ENCODE measurements around the gene SLC25A30. TPM values are rescaled to one million over a fixed set of nuclear protein-coding genes. Genes with fewer than 3 reads are reported as not detected.

Gene SLC25A30
- 1.9 and 3.1 TPM in 2 replicates for total RNA-seq (2014; rRNA removed; shearing (Covaris generic))

DNA sequence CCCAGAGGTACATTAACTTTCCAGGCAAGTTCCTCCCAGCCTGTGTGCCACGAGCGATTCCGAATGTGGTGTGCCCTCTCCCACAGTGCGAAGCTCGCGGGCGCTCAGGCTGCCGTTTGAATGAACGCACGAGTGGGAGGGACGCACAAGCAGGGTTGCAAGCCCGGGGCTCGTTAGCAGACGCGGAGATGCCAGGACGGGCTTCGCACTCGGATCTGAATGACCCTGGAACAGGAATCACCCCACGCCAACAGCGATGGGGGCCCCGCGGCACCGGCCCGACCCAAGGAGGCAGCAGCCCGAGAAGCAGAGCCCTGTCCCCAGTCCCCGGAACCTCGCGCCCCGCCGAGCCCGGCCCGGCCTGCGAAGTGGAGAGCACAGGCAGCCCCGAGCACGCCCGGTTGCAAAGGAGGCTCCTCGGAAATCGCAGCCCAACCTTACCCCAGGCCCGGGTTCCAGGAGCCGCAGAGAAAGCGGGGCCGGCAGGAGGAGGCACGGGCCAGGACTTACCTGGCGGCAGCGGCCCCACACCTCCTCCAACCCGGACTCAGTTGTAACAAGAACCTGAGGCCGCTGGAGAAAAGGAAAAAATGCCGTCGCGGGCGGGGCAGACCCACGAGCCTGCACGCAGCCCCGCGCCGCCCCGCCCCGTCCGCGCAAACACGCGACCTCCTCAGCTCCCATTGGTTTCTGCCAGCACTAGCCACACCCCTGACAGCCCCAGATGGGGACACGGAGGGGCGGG lies at the start of gene SLC25A30:
SLC25A30 (minus strand) TSS at position 584 of the 745 bp plus-strand sequence. CDS start 6,948 bp downstream, outside the sequence.
- peak; percentile 91 for DNase-seq (ENCODE audit: low read depth)

- no peak for DNase-seq (ENCODE audit: low read depth)
Observed at GRCh38 chr13:45466359-45466758, 48.2 kb upstream of the SLC25A30 start.

DNA sequence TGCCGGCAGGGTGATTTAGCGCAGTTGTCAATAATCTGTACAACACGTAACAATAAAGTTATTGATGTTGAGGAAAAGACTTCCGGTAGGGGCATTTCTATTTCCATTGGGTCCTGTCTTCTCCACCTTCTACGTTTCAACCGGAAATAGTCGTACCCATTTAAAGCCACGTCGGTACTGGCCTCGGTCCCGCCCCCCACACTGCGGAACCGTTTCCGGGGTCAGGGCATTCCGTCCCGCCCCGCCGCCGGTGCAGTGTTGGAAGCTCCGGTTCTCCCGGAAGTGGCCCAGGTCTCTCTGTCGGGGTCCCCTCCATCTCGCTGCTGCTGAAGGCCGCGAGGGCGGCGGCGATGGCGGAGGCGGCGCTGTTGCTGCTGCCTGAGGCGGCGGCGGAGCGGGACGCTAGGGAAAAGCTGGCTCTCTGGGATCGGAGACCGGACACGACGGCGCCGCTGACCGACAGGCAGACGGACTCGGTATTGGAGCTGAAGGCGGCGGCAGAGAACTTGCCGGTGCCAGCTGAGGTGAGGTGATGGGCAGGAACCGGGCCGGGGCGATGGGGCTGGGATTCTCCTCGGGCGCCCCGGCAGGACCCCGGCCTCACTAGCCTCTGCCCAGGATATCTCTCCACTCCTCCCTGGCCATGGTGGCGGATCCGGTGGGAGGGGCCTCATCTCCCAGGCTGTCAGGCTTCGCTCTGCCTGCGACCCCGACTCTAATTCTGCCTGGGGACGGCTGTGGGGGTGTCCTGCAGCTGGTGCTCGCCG lies 46.7 kb upstream of the SLC25A30 start, which contains the start of gene COG3:
COG3 (plus strand) TSS at position 253 of the 767 bp plus-strand sequence; CDS start at position 351, 98 bp downstream.
- peak; percentile 93 for DNase-seq (ENCODE audit: low read depth)

- no peak for DNase-seq (ENCODE audit: low read depth)
Observed at GRCh38 chr13:45464141-45464686, 46.0 kb upstream of the SLC25A30 start.

- DNase-seq (ENCODE audit: low read depth) = peak; percentile 7
Observed at GRCh38 chr13:45456196-45456972, 38.2 kb upstream of the SLC25A30 start.

DNA sequence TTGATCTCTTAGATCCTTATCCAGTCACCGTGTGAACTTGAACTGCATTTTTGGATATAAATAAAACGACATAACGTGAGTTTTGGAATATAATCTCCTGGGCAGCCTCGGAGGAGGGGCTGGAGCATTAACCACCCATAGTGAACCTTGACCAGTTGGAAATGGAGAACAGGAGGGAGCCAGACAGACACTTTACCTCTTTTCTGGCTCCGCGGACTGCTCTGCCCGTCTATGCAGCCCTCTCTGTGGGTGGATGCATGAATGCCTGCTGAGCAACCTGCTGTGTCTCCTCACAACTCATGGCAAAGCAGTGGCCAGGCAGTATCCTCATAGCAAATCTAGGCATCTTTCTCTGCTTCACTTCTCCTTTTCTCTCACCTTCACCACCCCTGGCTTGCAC lies 36.0 kb upstream of the SLC25A30 start:
- DNase-seq (ENCODE audit: low read depth) = no peak

- no peak for DNase-seq (ENCODE audit: low read depth)
Observed at GRCh38 chr13:45451282-45451681, 33.1 kb upstream of the SLC25A30 start.

DNA sequence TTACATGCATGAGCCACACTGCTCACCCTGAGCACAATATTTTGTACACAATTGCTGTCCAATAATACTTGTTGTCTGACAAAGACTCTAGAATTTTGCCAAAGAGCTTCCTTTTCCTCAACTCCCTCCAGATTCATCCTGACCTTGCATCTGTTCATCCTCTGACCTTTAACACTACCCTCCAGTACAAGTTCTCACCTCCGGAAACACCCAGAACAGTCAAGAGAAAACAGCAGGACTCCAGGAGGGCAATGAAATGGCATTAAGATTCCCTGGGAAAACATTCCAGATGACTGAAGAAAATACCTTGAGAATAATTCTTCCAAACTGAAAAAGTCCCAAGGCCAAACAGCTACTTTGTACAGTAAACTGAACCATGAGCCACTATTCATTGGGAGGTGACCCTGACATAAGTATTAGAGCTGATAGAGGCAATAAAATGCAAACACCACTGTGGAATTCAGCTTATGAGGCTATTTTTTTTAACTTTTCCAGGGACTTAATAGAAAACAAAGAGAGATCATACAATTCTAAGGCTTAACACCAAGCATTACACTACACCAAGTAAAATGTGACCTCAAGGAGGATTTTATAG lies 30.9 kb upstream of the SLC25A30 start:
- DNase-seq (ENCODE audit: low read depth) = no peak

GRCh38 chr13:45447050-45447661 lies 29.0 kb upstream of the SLC25A30 start:
- DNase-seq (ENCODE audit: low read depth) = no peak

- DNase-seq (ENCODE audit: low read depth) = peak; percentile 20
Observed at GRCh38 chr13:45446181-45446580, 28.0 kb upstream of the SLC25A30 start.

- no peak for DNase-seq (ENCODE audit: low read depth)
Observed at GRCh38 chr13:45445053-45445452, 26.9 kb upstream of the SLC25A30 start.

- DNase-seq (ENCODE audit: low read depth) = peak; percentile 13
Observed at GRCh38 chr13:45441633-45442032, 23.5 kb upstream of the SLC25A30 start.

- DNase-seq (ENCODE audit: low read depth) = peak; percentile 20
Observed at GRCh38 chr13:45439781-45440462, 21.7 kb upstream of the SLC25A30 start.

GRCh38 chr13:45439008-45439407 lies 20.8 kb upstream of the SLC25A30 start:
- DNase-seq (ENCODE audit: low read depth) = no peak

DNA sequence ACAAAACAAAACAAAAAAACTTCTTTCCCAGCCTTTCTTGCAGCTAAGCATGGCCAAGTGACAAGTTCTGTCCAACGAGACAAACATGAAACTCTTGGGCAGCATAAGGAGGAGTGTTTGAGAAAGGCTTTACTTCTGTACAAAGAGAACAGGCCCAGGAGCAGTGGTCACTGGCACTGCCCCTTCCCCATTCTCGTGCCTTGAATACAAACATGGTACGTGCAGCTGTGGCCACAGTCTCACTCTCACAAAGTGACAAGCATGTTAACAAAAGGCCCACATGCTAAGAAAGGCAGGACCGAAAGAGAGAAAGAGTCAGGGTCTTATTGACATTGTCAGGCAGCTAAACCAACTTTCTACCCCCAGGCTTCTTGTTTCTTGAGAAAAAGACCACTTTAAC lies 19.8 kb upstream of the SLC25A30 start:
- no peak for DNase-seq (ENCODE audit: low read depth)

- no peak for DNase-seq (ENCODE audit: low read depth)
Observed at GRCh38 chr13:45436953-45437352, 18.8 kb upstream of the SLC25A30 start.

DNA sequence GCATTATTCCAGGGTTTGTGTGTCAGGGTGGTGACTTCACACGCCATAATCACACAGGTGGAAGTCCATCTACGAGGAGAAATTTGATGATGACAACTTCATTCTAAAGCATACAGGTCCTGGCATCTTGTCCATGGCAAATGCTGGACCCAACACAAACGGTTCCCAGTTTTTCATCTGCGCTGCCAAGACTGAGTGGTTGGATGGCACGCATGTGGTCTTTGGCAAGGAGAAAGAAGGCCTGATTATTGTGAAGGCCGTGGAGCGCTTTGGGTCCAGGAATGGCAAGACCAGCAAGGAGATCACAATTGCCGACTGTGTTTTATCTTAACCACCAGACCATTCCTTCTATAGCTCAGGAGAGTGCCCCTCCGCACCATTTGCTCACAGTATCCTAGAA lies 18.2 kb upstream of the SLC25A30 start:
- no peak for DNase-seq (ENCODE audit: low read depth)

- DNase-seq (ENCODE audit: low read depth) = no peak
Observed at GRCh38 chr13:45434556-45435371, 16.6 kb upstream of the SLC25A30 start.

GRCh38 chr13:45433381-45433790 lies 15.2 kb upstream of the SLC25A30 start:
- no peak for DNase-seq (ENCODE audit: low read depth)

All from Daoy (cell line).